ENCODE measurements around the gene HSH2D.
A peak's percentile ranks its signal among the peaks of the same experiment; 100 is the strongest.

The HSH2D gene

DNA sequence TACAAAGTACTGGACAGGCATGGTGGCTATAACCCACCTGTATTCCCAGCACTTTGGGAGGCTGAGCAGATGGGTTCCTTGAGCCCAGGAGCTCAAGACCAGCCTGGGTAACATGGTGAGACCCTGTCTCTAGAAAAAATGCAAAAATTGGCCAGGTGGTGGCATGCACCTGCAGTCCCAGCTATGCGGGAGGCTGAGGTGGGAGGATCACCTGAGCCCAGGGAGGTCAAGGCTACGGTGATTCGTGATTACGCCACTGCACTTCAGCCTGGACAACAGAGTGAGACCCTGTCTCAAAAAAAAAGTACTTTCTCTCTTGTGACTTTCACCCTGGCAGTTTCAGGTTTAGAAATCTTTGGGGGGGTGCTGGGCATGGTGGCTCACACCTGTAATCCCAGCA lies 43.0 kb upstream of the HSH2D start:
- Histone ChIP-seq H3K27ac (replicated peaks) (no peak overlapping the region), H3K27me3 (ENCODE audit: insufficient read depth, poor library complexity, severe bottlenecking) (no peaks in the 10 kb centered on the region), H3K4me3 (replicated peaks; ENCODE audit: insufficient read depth, low read length) (no peak overlapping the region)
- TF ChIP-seq, protein P1, sequence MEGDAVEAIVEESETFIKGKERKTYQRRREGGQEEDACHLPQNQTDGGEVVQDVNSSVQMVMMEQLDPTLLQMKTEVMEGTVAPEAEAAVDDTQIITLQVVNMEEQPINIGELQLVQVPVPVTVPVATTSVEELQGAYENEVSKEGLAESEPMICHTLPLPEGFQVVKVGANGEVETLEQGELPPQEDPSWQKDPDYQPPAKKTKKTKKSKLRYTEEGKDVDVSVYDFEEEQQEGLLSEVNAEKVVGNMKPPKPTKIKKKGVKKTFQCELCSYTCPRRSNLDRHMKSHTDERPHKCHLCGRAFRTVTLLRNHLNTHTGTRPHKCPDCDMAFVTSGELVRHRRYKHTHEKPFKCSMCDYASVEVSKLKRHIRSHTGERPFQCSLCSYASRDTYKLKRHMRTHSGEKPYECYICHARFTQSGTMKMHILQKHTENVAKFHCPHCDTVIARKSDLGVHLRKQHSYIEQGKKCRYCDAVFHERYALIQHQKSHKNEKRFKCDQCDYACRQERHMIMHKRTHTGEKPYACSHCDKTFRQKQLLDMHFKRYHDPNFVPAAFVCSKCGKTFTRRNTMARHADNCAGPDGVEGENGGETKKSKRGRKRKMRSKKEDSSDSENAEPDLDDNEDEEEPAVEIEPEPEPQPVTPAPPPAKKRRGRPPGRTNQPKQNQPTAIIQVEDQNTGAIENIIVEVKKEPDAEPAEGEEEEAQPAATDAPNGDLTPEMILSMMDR (IDR thresholded peaks at IDR 0.05; ENCODE audit: insufficient read depth, low read length) = no peak
- TF ChIP-seq, protein P2, sequence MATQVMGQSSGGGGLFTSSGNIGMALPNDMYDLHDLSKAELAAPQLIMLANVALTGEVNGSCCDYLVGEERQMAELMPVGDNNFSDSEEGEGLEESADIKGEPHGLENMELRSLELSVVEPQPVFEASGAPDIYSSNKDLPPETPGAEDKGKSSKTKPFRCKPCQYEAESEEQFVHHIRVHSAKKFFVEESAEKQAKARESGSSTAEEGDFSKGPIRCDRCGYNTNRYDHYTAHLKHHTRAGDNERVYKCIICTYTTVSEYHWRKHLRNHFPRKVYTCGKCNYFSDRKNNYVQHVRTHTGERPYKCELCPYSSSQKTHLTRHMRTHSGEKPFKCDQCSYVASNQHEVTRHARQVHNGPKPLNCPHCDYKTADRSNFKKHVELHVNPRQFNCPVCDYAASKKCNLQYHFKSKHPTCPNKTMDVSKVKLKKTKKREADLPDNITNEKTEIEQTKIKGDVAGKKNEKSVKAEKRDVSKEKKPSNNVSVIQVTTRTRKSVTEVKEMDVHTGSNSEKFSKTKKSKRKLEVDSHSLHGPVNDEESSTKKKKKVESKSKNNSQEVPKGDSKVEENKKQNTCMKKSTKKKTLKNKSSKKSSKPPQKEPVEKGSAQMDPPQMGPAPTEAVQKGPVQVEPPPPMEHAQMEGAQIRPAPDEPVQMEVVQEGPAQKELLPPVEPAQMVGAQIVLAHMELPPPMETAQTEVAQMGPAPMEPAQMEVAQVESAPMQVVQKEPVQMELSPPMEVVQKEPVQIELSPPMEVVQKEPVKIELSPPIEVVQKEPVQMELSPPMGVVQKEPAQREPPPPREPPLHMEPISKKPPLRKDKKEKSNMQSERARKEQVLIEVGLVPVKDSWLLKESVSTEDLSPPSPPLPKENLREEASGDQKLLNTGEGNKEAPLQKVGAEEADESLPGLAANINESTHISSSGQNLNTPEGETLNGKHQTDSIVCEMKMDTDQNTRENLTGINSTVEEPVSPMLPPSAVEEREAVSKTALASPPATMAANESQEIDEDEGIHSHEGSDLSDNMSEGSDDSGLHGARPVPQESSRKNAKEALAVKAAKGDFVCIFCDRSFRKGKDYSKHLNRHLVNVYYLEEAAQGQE (IDR thresholded peaks at IDR 0.05; ENCODE audit: insufficient replicate concordance, low read depth) = no peak
- TF ChIP-seq SPI1 (IDR thresholded peaks at IDR 0.05; ENCODE audit: borderline replicate concordance, low read depth) (no peak), POLR2AphosphoS5 (IDR thresholded peaks at IDR 0.05; ENCODE audit: low read depth) (no peak)
- DNase-seq (ENCODE audit: low read depth in 1 of 2, low spot score in 1 of 2) = no peak

DNA sequence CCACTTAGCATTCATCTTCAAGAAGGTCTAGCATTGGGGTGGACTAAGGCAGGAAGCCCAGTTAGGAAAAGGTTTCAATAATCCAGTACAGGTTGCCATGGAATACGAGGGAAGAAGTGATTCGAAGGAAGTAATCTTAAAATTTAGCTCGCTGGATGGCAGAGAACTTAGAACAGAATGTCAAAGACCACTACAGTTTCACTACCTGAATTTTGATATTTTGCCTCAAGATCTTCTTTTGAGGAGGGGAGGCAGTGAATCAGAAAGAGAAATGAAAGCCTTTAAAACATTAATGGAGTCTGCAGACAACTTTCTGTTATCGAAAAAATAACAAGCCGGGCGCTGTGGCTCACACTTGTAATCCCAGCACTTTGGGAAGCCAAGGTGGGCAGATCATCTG lies 38.8 kb upstream of the HSH2D start:
- TF ChIP-seq, protein P2 (IDR thresholded peaks at IDR 0.05; ENCODE audit: insufficient replicate concordance, low read depth) = no peak
- TF ChIP-seq POLR2AphosphoS5 (IDR thresholded peaks at IDR 0.05; ENCODE audit: low read depth) = no peak
- TF ChIP-seq GABPA (IDR thresholded peaks at IDR 0.05; ENCODE audit: low read depth) = no peak
- TF ChIP-seq, protein P1 (IDR thresholded peaks at IDR 0.05; ENCODE audit: insufficient read depth, low read length) = no peak
- TF ChIP-seq SPI1 (IDR thresholded peaks at IDR 0.05; ENCODE audit: borderline replicate concordance, low read depth) = no peak
- no peak for DNase-seq (ENCODE audit: low read depth in 1 of 2, low spot score in 1 of 2)
- H3K27ac ChIP-seq (replicated peaks) = no peak overlapping the region
- no peak overlapping the region for H3K4me3 ChIP-seq (replicated peaks; ENCODE audit: insufficient read depth, low read length)
- no peaks in the 10 kb centered on the region for H3K27me3 ChIP-seq (ENCODE audit: insufficient read depth, poor library complexity, severe bottlenecking)

DNA sequence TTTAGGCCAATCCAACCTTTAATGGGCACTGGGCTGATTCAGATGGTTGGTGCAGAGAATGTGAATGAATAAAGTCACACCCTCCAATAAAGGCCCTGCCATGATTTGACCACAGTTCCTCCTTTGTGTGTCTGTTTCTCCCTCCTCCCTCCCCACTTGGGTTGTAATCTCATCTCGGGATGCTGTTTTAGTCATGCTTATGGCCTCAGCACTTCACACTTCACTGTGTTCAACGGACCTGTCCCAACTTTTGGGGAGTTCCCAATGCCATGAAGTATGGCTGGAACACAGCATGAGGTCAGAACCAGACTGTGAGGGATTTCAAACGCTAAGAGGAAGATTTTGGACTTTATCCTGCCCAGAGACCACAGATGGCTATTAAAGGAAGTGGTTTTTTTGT lies 37.4 kb upstream of the HSH2D start:
- DNase-seq (ENCODE audit: low read depth in 1 of 2, low spot score in 1 of 2) = peak in 1 of 2 experiments; percentile 31
- TF ChIP-seq GABPA (IDR thresholded peaks at IDR 0.05; ENCODE audit: low read depth) (no peak), SPI1 (IDR thresholded peaks at IDR 0.05; ENCODE audit: borderline replicate concordance, low read depth) (peak; percentile 19; the same call in 1 of the 2 replicates)
- Histone ChIP-seq H3K4me3 (replicated peaks; ENCODE audit: insufficient read depth, low read length) (no peak overlapping the region), H3K27ac (replicated peaks) (no peak overlapping the region), H3K27me3 (ENCODE audit: insufficient read depth, poor library complexity, severe bottlenecking) (no peaks in the 10 kb centered on the region)

DNA sequence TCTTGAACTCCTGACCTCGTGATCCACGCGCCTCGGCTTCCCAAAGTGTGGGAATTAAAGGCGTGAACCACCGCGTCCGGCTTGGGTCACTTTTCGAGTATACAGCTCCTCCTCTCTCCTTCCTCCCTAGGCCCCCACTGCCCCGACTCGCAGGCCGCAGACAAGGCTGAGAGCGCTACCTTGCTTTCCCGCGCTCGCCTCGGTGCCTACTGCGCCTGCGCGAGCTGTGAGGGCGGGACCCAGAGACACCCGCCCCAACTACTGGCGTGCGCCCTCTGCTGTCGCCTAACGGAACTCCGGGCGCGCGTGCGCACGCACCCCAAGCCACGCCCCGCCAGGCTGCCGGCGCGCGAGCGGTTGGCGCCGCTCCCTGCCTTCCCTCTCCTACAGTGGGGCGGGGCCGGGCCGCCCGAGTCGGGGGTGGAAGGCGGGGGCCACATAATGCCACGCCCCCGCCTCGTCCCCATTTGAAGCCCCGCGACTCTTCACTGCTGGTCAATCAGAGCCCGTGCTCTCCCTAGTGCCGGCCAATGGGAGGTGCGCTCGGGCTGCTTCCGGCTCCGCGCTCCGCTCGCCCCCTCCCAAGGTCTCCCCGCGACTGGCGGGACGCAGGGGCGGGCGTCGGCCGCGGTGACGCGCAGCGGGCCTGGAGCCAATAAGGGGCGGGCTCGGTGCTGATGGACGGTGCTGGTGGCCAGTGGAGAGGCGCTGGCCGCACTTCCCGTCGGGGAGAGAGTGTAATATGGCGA lies 32.2 kb upstream of the HSH2D start, which contains the start of gene RAB8A:
Gene RAB8A (plus strand): TSS at position 730 of the 749 bp plus-strand sequence. CDS start 13 bp downstream, at position 743.
- peak within 1 kb of the TSS; percentile 86 for H3K4me3 ChIP-seq (replicated peaks; ENCODE audit: insufficient read depth, low read length)
- no peaks in the 10 kb centered on the region for H3K27me3 ChIP-seq (ENCODE audit: insufficient read depth, poor library complexity, severe bottlenecking)
- TF ChIP-seq GABPA (IDR thresholded peaks at IDR 0.05; ENCODE audit: low read depth) = peak; percentile 47
- peak; percentile 83; the same call in 1 of the 2 replicates for TF ChIP-seq SPI1 (IDR thresholded peaks at IDR 0.05; ENCODE audit: borderline replicate concordance, low read depth)
- TF ChIP-seq, protein P2 (IDR thresholded peaks at IDR 0.05; ENCODE audit: insufficient replicate concordance, low read depth) = no peak
- TF ChIP-seq, protein P1 (IDR thresholded peaks at IDR 0.05; ENCODE audit: insufficient read depth, low read length) = peak; percentile 64
- peak; percentile 52 for TF ChIP-seq POLR2AphosphoS5 (IDR thresholded peaks at IDR 0.05; ENCODE audit: low read depth)
- peak within 1 kb of the TSS; percentile 92 for H3K27ac ChIP-seq (replicated peaks)
- peak; percentile 99 for DNase-seq (ENCODE audit: low read depth in 1 of 2, low spot score in 1 of 2)
